ENCODE data around the gene ELP5.

GRCh38 chr17:7253082-7253481, 1.1 kb downstream of the ELP5 start:
- TF ChIP-seq CTCF (IDR thresholded peaks at IDR 0.05) (no peak), POLR2A (IDR thresholded peaks at IDR 0.05) (no peak)
